ENCODE results near the gene PPP1R37.

- TF ChIP-seq YY1 (tag by site-specific recombination; IDR thresholded peaks at IDR 0.05): no peak
- no peak for TF ChIP-seq ZNF274 (IDR thresholded peaks at IDR 0.05; ENCODE audit: low read length)
- no peak for TF ChIP-seq ZNF274 (tag by site-specific recombination; IDR thresholded peaks at IDR 0.05; ENCODE audit: borderline replicate concordance)
- TF ChIP-seq ZSCAN5A (tag by site-specific recombination; IDR thresholded peaks at IDR 0.05): no peak
- no peak for TF ChIP-seq ZNF610 (tag by site-specific recombination; IDR thresholded peaks at IDR 0.05; ENCODE audit: borderline replicate concordance)
- no peak for TF ChIP-seq CTCF (tag by site-specific recombination; IDR thresholded peaks at IDR 0.05)
- TF ChIP-seq, protein P1, sequence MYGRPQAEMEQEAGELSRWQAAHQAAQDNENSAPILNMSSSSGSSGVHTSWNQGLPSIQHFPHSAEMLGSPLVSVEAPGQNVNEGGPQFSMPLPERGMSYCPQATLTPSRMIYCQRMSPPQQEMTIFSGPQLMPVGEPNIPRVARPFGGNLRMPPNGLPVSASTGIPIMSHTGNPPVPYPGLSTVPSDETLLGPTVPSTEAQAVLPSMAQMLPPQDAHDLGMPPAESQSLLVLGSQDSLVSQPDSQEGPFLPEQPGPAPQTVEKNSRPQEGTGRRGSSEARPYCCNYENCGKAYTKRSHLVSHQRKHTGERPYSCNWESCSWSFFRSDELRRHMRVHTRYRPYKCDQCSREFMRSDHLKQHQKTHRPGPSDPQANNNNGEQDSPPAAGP (tag by site-specific recombination; IDR thresholded peaks at IDR 0.05): no peak
- no peak for TF ChIP-seq ZNF2 (tag by site-specific recombination; IDR thresholded peaks at IDR 0.05)
- TF ChIP-seq, protein P2, sequence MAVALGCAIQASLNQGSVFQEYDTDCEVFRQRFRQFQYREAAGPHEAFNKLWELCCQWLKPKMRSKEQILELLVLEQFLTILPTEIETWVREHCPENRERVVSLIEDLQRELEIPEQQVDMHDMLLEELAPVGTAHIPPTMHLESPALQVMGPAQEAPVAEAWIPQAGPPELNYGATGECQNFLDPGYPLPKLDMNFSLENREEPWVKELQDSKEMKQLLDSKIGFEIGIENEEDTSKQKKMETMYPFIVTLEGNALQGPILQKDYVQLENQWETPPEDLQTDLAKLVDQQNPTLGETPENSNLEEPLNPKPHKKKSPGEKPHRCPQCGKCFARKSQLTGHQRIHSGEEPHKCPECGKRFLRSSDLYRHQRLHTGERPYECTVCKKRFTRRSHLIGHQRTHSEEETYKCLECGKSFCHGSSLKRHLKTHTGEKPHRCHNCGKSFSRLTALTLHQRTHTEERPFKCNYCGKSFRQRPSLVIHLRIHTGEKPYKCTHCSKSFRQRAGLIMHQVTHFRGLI (tag by site-specific recombination; IDR thresholded peaks at IDR 0.05): no peak
Observed at GRCh38 chr19:45136507-45137178, 43.7 kb downstream of the PPP1R37 start.

Measured in HEK293 (cell line).